Myocyte (in vitro differentiated cells): Measurements from ENCODE around the gene MUC4. TPM values are rescaled to one million over a fixed set of nuclear protein-coding genes. Genes with fewer than 3 reads are reported as not detected.
"Not testable (repeated sequence)": the region's sequence is repeated elsewhere in the genome, so short reads cannot be mapped to it uniquely, and the experiment has no call there.

ENCODE experiments used
- DNase-seq: peaks from one replicate; pipeline ENCODE4 v3.0.0-alpha.2; 2012; ENCODE audit warnings: low read depth
- total RNA-seq: library from RNA; depleted of rRNA; stranded (reverse); fragments of >200 nt; gene quantifications from 2 replicates; pipeline ENCODE4 v1.2.3, GENCODE V29; 2014

The MUC4 gene
- total RNA-seq, 1 donor from 2014 or later = not detected

GRCh38 chr3:195812366-195812765 lies 637 bp upstream of the MUC4 start:
- no peak for DNase-seq

DNA sequence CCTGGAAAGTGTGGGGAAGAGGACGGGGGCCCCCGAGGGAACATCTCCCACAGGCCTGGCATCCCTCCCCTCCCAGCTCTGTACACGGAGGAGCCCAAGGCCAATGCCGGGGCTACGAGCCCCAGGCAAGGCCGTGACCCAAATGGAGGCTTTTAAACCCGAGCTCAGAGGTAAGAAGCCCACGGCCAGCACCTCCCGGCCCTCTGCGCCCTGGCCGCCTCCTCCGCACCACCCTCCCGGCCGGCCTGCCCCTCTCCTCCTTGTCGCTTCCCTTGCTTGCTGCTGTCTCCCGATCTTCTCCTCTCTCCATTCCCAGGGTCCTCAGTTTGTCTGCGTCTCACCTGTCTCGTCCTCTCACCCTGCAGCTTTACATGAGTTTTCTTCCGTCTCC lies 1.3 kb downstream of the MUC4 start:
- no peak for DNase-seq

DNA sequence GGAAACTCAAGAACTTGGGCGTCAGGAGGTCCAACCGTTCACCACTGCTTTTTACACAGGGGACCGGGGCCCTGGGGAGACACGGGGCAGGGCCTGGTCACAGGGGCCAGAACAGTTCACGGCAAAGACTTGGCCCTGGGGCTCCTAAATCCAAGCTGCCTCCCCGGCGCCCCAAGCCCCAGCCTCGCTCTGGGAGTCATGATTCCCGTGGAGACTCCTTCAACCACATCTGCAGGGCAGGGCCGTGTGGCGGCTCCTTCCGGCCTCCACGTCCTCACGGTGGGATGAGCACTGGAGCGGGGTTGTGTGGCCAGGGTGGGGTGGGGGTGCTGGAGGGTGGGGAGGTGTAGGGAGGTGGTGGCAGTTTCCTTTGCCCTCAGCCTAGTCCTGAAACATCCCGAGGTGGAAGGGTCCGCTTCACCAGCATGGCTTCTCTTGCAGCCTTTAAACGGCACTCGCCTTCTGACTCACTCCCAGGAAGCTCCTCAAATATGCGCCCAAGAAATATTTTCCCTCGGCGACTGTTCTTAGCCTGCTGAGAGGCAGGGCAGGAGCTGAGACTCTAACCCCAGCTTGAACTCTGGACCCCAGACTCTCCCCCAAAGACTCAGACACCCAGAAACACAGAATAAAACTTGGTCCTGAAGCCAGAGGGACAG lies 1.8 kb downstream of the MUC4 start:
- DNase-seq = peak; percentile 16

- no peak for DNase-seq
These were observed 2.4 kb downstream of the MUC4 start for GRCh38 chr3:195809291-195809785.

- DNase-seq = no peak
These were observed 2.9 kb downstream of the MUC4 start for GRCh38 chr3:195808741-195809290.

DNA sequence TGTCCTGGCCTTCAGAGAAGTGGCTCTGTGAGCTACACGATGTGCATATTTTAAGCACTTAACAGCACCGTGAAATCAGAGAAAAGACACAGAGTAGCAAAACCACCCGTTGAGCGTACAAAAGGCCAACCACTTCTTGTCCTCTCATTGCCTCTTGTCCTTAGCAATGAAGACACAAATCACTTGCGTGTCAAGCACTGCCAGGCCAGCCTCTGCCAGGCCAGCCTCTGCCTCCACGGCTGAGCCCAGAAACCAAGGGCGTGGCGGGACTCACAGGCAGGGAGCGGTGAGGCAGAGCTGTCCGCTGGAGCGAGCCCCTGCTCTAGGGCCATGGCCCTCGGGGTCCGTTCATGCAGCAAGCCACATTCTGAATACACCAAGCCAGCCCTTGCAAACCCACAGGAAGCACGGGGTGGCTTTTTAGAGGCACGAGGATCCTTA lies 4.0 kb downstream of the MUC4 start:
- no peak for DNase-seq

- no peak for DNase-seq
These were observed 4.9 kb downstream of the MUC4 start for GRCh38 chr3:195806916-195807231.

DNA sequence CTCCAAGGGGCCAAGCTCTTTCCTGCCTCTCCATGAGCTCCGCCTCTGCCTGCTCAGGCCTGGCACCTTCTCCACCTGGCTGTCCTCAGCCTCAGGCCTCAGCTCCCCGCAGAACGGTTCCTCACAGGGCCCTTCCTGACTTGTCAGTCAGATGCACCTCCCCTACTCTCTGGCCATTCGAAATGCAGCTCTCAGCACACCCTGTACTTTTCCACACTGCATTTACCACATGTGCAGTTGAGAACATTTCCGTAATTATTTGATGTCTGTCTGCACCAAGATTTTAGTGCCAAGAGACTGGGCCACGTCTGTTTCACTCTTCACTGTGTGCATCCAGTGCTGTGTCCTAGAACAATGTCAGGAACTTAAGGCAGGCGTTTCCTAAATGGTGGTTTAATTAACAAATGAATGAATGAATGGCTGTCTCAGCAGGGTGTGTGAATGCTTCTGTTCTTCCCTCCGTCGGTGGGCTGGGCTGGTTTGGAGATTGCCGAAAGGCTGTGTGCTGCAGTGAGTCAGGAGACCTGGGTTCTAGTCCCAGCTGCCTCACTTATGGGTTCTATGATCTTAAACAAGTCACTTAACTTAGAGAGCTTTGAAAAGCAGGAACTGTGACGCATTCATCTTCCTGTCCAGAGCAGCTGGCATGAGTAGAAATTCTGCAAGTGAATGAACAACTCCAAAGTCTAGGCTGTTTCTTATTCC lies 5.4 kb downstream of the MUC4 start:
- DNase-seq = no peak

- not testable (repeated sequence) for DNase-seq
These were observed 6.1 kb downstream of the MUC4 start for GRCh38 chr3:195805588-195805987.

- DNase-seq = no peak
These were observed 6.5 kb downstream of the MUC4 start for GRCh38 chr3:195805181-195805580.

DNA sequence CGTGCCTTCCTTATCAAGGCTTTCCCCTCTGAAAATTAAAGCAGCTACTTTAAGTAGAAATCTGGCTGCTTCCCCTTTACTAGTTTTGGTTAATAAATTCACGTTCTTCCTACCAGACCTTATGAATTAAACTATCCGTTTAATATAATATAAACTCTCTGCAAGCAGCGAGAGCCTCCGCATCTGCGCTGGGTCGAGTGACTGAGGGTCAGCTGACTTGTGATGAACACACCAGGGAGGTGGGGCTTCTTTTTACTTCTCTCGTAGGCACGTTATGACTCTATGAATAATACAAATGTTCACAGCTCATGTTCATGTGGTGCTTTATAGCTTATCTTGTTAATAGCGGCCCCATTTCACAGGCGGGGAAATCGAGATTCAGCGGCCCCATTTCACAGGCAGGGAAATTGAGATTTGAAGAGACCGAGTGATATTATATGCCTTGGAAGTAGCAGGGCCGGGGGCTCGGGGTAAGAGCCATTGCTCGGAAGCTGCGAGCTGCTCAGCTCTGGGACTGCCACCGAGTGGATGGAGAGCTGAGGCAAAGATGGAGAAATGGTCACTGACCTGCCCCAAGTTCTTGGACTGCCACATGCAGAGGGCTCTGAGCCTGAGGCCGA lies 8.3 kb downstream of the MUC4 start:
- DNase-seq = no peak

GRCh38 chr3:195802795-195803194 lies 8.9 kb downstream of the MUC4 start:
- DNase-seq = peak; percentile 40

GRCh38 chr3:195802261-195802701 lies 9.4 kb downstream of the MUC4 start:
- DNase-seq = peak; percentile 37

DNA sequence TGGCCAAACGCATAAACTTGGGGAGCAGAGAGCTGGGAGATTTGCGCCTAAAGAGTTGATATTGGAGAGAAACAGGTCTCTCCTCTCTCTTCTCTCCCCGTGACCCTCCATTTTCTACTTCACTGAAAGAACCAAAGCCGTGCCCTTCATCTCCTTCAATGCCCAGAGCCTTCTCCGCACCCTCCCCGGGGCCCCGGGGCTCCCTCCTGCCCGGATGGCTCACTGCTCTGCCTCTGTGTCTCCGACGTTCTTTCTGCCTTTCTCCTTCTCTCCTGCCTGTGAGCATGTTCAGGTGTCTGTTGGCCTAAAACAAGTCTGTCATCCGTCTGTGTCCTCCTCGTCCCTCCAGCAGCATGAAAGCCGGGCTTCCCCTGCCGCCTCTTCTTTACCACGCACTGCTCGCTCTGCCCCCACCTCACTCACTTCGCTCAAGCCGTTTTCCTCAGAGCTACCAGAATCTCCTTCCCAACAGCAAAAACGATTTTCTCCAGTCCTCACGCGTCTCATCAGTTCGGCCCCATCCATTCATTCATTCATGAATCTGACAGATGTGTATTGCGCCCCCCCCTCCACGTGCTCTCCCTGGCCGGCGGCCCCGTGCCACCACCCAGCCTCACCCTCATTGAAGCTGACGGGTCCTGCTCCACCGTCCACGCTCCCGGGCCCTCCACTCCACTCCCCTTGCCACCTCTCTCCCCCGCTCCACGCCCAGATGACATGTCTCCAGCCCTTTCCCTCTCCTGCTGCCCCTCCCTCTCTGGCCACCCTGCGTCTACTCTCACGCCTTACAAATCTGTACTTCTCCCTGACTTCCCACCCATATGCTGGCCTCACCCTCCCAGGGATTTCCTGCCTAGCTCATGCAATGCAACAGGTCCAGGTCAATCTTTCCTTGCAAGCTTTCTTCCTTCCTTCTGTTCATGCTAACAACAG lies 10.2 kb downstream of the MUC4 start:
- no peak for DNase-seq

GRCh38 chr3:195800240-195800639 lies 11.5 kb downstream of the MUC4 start:
- DNase-seq = no peak

DNA sequence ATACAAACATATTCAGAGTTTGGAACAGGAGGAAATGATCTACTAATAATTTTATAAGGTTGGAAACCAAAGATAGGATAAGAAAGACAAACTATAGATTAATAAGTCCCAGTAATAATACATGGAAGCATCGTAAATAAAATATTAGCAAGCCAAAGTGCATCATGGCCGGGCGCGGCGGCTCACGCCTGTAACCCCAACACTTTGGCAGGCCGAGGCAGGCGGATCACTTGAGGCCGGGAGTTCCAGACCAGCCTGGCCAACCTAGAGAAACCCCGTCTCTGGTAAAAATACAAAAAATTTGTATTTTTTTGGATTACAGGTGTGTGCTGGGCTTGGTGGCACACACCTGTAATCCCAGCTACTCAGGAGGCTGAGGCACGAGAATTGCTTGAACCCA lies 14.9 kb downstream of the MUC4 start:
- DNase-seq = no peak

DNA sequence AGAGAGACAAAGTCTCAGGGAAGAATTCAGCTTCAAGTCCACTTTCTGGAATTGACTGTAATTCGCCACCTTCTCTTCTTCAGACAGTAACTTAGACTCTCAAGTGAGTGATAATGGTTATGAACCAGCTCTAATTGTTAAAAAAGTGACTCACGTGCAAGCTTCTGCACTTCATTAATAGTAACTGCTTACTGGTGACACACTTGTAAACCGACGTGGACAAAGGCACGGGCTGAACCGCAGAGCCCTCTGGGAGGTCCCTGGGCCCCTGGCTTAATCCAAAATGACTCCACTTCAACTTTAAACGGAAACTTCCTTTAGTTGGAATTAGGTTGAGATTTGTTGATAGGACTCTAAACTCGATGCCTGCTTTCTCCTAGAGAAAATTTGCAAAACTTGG lies 17.0 kb downstream of the MUC4 start:
- no peak for DNase-seq

DNA sequence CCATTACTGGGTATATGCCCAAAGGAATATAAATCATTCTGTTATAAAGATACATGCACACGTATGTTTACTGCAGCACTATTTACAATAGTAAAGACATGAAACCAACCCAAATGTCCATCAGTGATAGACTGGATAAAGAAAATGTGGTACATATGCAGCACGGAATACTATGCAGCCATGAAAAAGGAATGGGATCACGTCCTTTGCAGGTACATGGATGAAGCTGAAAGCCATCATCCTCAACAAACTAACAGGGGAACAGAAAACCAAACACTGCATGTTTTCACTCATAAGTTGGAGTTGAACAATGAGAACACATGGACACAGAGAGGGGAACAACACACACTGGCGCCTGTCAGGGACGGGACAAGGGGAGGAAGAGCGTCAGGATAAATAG lies 19.1 kb downstream of the MUC4 start:
- DNase-seq = not testable (repeated sequence)

- no peak for DNase-seq
These were observed 20.8 kb downstream of the MUC4 start for GRCh38 chr3:195790901-195791300.

DNA sequence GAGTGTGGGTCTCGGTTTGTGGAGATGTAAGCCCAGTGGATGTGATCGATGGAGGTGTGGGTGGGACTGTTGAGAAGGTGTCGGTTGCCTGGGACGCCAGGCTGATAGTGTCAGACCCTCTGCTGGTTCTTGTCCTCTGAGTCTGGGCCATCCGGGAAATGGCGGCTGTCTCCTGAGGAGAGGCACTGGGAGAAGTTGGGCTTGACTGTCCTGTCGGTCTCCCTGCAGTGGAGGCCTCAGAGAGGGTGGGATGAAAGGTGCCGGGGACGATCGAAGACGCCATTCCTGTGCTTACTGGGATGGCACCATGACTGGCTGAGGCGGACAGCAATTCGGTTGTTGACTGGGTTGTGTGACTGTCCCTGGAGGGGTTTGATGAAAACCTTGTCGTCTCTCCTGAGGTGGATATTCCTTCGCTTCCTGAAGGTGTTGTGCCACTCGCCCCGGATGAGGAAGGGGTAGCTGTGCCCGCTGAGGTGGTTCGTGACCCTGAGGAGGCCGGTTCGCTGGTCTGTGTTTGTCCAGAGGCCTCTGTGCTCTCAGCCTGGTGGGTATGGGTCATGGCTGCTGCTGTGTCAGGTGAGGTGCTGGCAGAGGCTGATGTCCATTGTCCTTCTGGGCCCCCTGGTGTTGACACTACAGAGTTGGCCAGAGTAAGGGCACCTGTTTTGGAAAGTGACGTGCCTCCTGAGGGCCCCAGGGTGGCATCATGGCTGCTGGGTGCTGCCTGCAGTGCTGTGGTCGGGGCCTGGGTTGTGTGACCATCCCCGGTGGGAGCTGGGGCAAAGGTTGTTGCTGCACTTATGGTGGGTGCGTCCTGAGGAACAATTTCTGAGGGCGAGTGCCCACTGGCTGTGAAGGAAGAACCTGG lies 22.8 kb downstream of the MUC4 start:
- no peak for DNase-seq
